ENCODE results near the gene PTPRH.

PTPRH gene

GRCh38 chr19:55253842-55254624, 44.7 kb upstream of the PTPRH start:
- TF ChIP-seq SPI1 (IDR thresholded peaks at IDR 0.05; ENCODE audit: borderline replicate concordance, low read depth) (peak; percentile 99), GABPA (IDR thresholded peaks at IDR 0.05; ENCODE audit: low read depth) (no peak), REST (IDR thresholded peaks at IDR 0.05; ENCODE audit: insufficient replicate concordance, low read depth) (no peak), POLR2AphosphoS5 (IDR thresholded peaks at IDR 0.05; ENCODE audit: low read depth) (peak; percentile 63), CTCF (IDR thresholded peaks at IDR 0.05; ENCODE audit: insufficient read depth, low read length) (no peak)
- peak overlapping the region; percentile 75 for H3K4me3 ChIP-seq (replicated peaks; ENCODE audit: insufficient read depth, low read length)
- peak overlapping the region; percentile 98 for H3K27ac ChIP-seq (replicated peaks)
- DNase-seq (ENCODE audit: low read depth in 1 of 2, low spot score in 1 of 2), result peak; percentile 72 to 82
- H3K27me3 ChIP-seq (ENCODE audit: insufficient read depth, poor library complexity, severe bottlenecking), result no peaks in the 10 kb centered on the region

- Histone ChIP-seq H3K27ac (replicated peaks) (peak overlapping the region; percentile 98), H3K4me3 (replicated peaks; ENCODE audit: insufficient read depth, low read length) (peak overlapping the region; percentile 75), H3K27me3 (ENCODE audit: insufficient read depth, poor library complexity, severe bottlenecking) (no peaks in the 10 kb centered on the region)
- no peak for TF ChIP-seq REST (IDR thresholded peaks at IDR 0.05; ENCODE audit: insufficient replicate concordance, low read depth)
- no peak for TF ChIP-seq SPI1 (IDR thresholded peaks at IDR 0.05; ENCODE audit: borderline replicate concordance, low read depth)
- no peak for TF ChIP-seq POLR2AphosphoS5 (IDR thresholded peaks at IDR 0.05; ENCODE audit: low read depth)
- TF ChIP-seq GABPA (IDR thresholded peaks at IDR 0.05; ENCODE audit: low read depth), result no peak
- no peak for TF ChIP-seq CTCF (IDR thresholded peaks at IDR 0.05; ENCODE audit: insufficient read depth, low read length)
- peak in 1 of 2 experiments; percentile 25 for DNase-seq (ENCODE audit: low read depth in 1 of 2, low spot score in 1 of 2)
These were observed 43.7 kb upstream of the PTPRH start for GRCh38 chr19:55252760-55253663.

GRCh38 chr19:55251341-55252081, 42.2 kb upstream of the PTPRH start:
- Histone ChIP-seq H3K27ac (replicated peaks) (peak overlapping the region; percentile 98), H3K27me3 (ENCODE audit: insufficient read depth, poor library complexity, severe bottlenecking) (no peaks in the 10 kb centered on the region), H3K4me3 (replicated peaks; ENCODE audit: insufficient read depth, low read length) (no peak overlapping the region)
- TF ChIP-seq POLR2AphosphoS5 (IDR thresholded peaks at IDR 0.05; ENCODE audit: low read depth), result 0 out of 2 replicates have a peak, but pooled peaks have one; percentile 2
- TF ChIP-seq SPI1 (IDR thresholded peaks at IDR 0.05; ENCODE audit: borderline replicate concordance, low read depth), result no peak
- no peak for TF ChIP-seq CTCF (IDR thresholded peaks at IDR 0.05; ENCODE audit: insufficient read depth, low read length)
- TF ChIP-seq REST (IDR thresholded peaks at IDR 0.05; ENCODE audit: insufficient replicate concordance, low read depth), result no peak
- TF ChIP-seq GABPA (IDR thresholded peaks at IDR 0.05; ENCODE audit: low read depth), result no peak
- DNase-seq (ENCODE audit: low read depth in 1 of 2, low spot score in 1 of 2), result peak in 1 of 2 experiments; percentile 50

Measured in HL-60 (cell line).